Calu3 (cell line): ENCODE measurements around the gene PTCD2. TPM values are rescaled to one million over a fixed set of nuclear protein-coding genes. Genes with fewer than 3 reads are reported as not detected.

ENCODE experiments used
- BruUV-seq: library from RNA; stranded (reverse); fragments of 400-500 nt; replicated peaks from 2 replicates; lab custom pipeline; 2021; lab: Mats Ljungman, UMichigan
- CTCF ChIA-PET: fragments of 300-600 bp; sonication (Branson Sonifier 250); formaldehyde crosslinking; loops from one replicate; lab custom pipeline; 2022; ENCODE audit warnings: antibody characterized with exemption; lab: Charles Lee
- DNase-seq: peaks from one replicate; pipeline ENCODE4 v3.0.0; 2022
- H3K27ac Mint-ChIP-seq: one replicate; pipeline ENCODE4 v1.8.0; 2022; ENCODE audit warnings: mixed read lengths; ENCODE audit not compliant: unreplicated experiment
- H3K27me3 Mint-ChIP-seq: one replicate; pipeline ENCODE4 v1.8.0; 2022; ENCODE audit warnings: mixed read lengths; ENCODE audit not compliant: unreplicated experiment
- H3K36me3 Mint-ChIP-seq: one replicate; pipeline ENCODE4 v1.8.0; 2022; ENCODE audit warnings: mild to moderate bottlenecking, moderate library complexity, mixed read lengths; ENCODE audit not compliant: insufficient read depth, unreplicated experiment
- H3K4me1 Mint-ChIP-seq: one replicate; pipeline ENCODE4 v1.8.0; 2022; ENCODE audit warnings: mild to moderate bottlenecking, low read depth, mixed read lengths; ENCODE audit not compliant: unreplicated experiment
- H3K4me3 Mint-ChIP-seq: one replicate; pipeline ENCODE4 v1.8.0; 2022; ENCODE audit warnings: mild to moderate bottlenecking, low read depth, moderate library complexity, mixed read lengths; ENCODE audit not compliant: unreplicated experiment
- H3K9me3 Mint-ChIP-seq: one replicate; pipeline ENCODE4 v1.8.0; 2022; ENCODE audit warnings: low read depth, mixed read lengths; ENCODE audit not compliant: unreplicated experiment
- CTCF ChIP-seq: fragments of 200-600 bp; IDR thresholded peaks from one replicate; pipeline ENCODE4 v1.8.0; 2022; ENCODE audit warnings: antibody characterized with exemption; ENCODE audit not compliant: unreplicated experiment
- intact Hi-C: fragments of 100-400 bp; cut with micrococcal nuclease; formaldehyde crosslinking; loops from one replicate; pipeline ENCODE4 v1.10.0; 2022; ENCODE audit not compliant: unreplicated experiment
- total RNA-seq: library from RNA; stranded (reverse); gene quantifications from 2 replicates; pipeline ENCODE4 v1.2.3, GENCODE V29; 2022

PTCD2 gene
- total RNA-seq, 1 experiment from 2014 or later: 14.3 TPM

- H3K27me3 Mint-ChIP-seq: no peaks in the 10 kb centered on the region
- peaks cover 18% of the 10 kb centered on the region for H3K4me1 Mint-ChIP-seq
- CTCF ChIA-PET: no interaction called here
- no peak for TF ChIP-seq CTCF
- intact Hi-C loops: no loop called here
- H3K36me3 Mint-ChIP-seq: peaks cover 13% of the 10 kb centered on the region
- no peak for DNase-seq
- no peak overlapping the region for H3K27ac Mint-ChIP-seq
- H3K4me3 Mint-ChIP-seq: no peak overlapping the region
- H3K9me3 Mint-ChIP-seq: no peaks in the 10 kb centered on the region
- BruUV-seq: no TSS peak
Measured at GRCh38 chr5:72286798-72287197, 33.4 kb upstream of the PTCD2 start.

GRCh38 chr5:72288924-72289323 lies 31.2 kb upstream of the PTCD2 start:
- CTCF ChIA-PET: no interaction called here
- intact Hi-C loops: no loop called here
- no TSS peak for BruUV-seq
- no peak for TF ChIP-seq CTCF
- Mint-ChIP-seq H3K4me1 (peaks cover 14% of the 10 kb centered on the region), H3K27me3 (no peaks in the 10 kb centered on the region), H3K27ac (no peak overlapping the region), H3K4me3 (no peak overlapping the region), H3K36me3 (peaks cover 5% of the 10 kb centered on the region), H3K9me3 (no peaks in the 10 kb centered on the region)
- DNase-seq: no peak

GRCh38 chr5:72290356-72291133 lies 29.6 kb upstream of the PTCD2 start:
- no TSS peak for BruUV-seq
- Mint-ChIP-seq H3K27ac (no peak overlapping the region), H3K9me3 (no peaks in the 10 kb centered on the region), H3K4me1 (peaks cover 4% of the 10 kb centered on the region), H3K4me3 (no peak overlapping the region), H3K36me3 (peaks cover 14% of the 10 kb centered on the region), H3K27me3 (no peaks in the 10 kb centered on the region)
- CTCF ChIA-PET: no interaction called here
- no peak for TF ChIP-seq CTCF
- intact Hi-C loops: no loop called here
- DNase-seq: no peak

- DNase-seq: no peak
- no TSS peak for BruUV-seq
- no peak for TF ChIP-seq CTCF
- intact Hi-C loops: no loop called here
- H3K9me3 Mint-ChIP-seq: no peaks in the 10 kb centered on the region
- no peaks in the 10 kb centered on the region for H3K4me1 Mint-ChIP-seq
- peaks cover 13% of the 10 kb centered on the region for H3K36me3 Mint-ChIP-seq
- H3K27ac Mint-ChIP-seq: no peak overlapping the region
- no peak overlapping the region for H3K4me3 Mint-ChIP-seq
- H3K27me3 Mint-ChIP-seq: no peaks in the 10 kb centered on the region
- CTCF ChIA-PET: no interaction called here
Measured at GRCh38 chr5:72291601-72292000, 28.6 kb upstream of the PTCD2 start.
